HL-60 (cell line): ENCODE data around the gene GALNT9.

Source experiments
- CTCF ChIP-seq: IDR thresholded peaks from one replicate; pipeline ENCODE4 v1.5.1; 2011; ENCODE audit warnings: low read length, control low read depth, inconsistent platforms; ENCODE audit not compliant: insufficient read depth
- GABPA ChIP-seq: IDR thresholded peaks from 2 replicates; pipeline ENCODE4 v1.6.1; 2012; ENCODE audit warnings: low read depth
- POLR2AphosphoS5 ChIP-seq: IDR thresholded peaks from 2 replicates; pipeline ENCODE4 v1.6.1; 2012; ENCODE audit warnings: low read depth
- REST ChIP-seq: IDR thresholded peaks from 2 replicates; pipeline ENCODE4 v1.6.1; 2012; ENCODE audit warnings: low read depth; ENCODE audit not compliant: insufficient replicate concordance
- SPI1 ChIP-seq: IDR thresholded peaks from 2 replicates; pipeline ENCODE4 v1.6.1; 2012; ENCODE audit warnings: low read depth, mild to moderate bottlenecking, borderline replicate concordance

- TF ChIP-seq CTCF (no peak), POLR2AphosphoS5 (no peak), REST (no peak), GABPA (no peak), SPI1 (no peak)
Observed at GRCh38 chr12:132281038-132281437, 48.4 kb downstream of the GALNT9 start.
